Stomach (tissue), 4 donors: Measurements from ENCODE around the gene HOXB6.

Experiments used
- EP300 ChIP-seq: sonication (generic); formaldehyde crosslinking; IDR thresholded peaks from one replicate; pipeline ENCODE4 v1.6.1; 2017; ENCODE audit warnings: antibody characterized with exemption
- POLR2A ChIP-seq, 4 donors: fragments of 450-650 bp; IDR thresholded peaks; one replicate each; pipeline ENCODE4 v1.6.1; 2016; ENCODE audit warnings: antibody characterized with exemption in 4 of 4, control low read depth in 2 of 4, mild to moderate bottlenecking in 1 of 4, moderate library complexity in 1 of 4
- POLR2AphosphoS5 ChIP-seq, 3 donors: sonication (generic); formaldehyde crosslinking; IDR thresholded peaks; one replicate each; pipeline ENCODE4 v1.6.1; 2016; ENCODE audit warnings: antibody characterized with exemption in 3 of 3
- TF ChIP-seq, protein P1 (sequence below), 7 experiments: fragments of 450-650 bp in 4 of 7; fragments of 200-600 bp in 3 of 7; sonication (generic) in 3 of 7; IDR thresholded peaks; one replicate each; pipeline ENCODE4 v1.5.1; 2016 to 2019; ENCODE audit warnings: antibody characterized with exemption in 7 of 7, control low read depth in 2 of 7, mild to moderate bottlenecking in 1 of 7

DNA sequence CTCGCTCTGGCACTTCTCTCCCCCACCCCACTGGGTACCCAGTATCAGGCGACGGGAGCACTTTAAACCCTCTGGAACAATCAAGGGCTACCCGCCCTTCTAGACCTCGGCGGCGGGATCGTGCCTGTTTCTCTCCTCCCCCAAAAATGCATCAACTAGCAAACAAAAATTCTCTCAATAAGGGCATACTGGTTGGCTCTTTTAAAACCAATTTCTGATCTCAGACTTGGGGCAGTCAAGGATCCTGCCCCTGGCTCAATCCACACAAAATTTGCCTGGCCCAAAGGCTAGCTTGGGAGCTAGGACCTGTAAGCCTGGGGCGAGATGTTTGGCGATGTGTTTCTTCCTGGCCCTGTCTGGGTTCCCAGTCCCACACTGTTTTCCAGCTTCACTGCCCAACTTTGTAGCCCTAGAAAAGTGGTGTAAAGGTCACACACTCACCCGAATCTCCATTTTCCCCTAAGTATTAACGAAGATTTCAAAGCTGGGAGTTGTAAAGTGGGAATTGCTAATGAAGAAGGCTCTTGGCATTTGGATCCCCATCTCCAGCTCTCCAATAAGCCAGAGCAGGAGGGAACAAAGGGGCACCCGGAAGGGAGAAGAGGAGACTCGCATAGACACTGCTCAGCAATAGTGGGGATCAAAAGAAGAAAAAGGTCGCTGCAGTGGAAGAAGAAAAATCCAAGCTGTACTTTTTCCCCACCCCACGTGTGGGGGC lies 45.5 kb downstream of the HOXB6 start:
- TF ChIP-seq, protein P1, sequence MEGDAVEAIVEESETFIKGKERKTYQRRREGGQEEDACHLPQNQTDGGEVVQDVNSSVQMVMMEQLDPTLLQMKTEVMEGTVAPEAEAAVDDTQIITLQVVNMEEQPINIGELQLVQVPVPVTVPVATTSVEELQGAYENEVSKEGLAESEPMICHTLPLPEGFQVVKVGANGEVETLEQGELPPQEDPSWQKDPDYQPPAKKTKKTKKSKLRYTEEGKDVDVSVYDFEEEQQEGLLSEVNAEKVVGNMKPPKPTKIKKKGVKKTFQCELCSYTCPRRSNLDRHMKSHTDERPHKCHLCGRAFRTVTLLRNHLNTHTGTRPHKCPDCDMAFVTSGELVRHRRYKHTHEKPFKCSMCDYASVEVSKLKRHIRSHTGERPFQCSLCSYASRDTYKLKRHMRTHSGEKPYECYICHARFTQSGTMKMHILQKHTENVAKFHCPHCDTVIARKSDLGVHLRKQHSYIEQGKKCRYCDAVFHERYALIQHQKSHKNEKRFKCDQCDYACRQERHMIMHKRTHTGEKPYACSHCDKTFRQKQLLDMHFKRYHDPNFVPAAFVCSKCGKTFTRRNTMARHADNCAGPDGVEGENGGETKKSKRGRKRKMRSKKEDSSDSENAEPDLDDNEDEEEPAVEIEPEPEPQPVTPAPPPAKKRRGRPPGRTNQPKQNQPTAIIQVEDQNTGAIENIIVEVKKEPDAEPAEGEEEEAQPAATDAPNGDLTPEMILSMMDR (IDR thresholded peaks at IDR 0.05): no peak
- TF ChIP-seq POLR2A (IDR thresholded peaks at IDR 0.05) (no peak), EP300 (no peak), POLR2AphosphoS5 (IDR thresholded peaks at IDR 0.05) (no peak)
